Liver (tissue), 9 donors: ENCODE measurements around the gene STARD9. TPM values are rescaled to one million over a fixed set of nuclear protein-coding genes. Genes with fewer than 3 reads are reported as not detected.

Experiments
- DNase-seq: peaks from one replicate; pipeline ENCODE4 v3.0.0-alpha.2; 2017; ENCODE audit warnings: low spot score
- H3K27ac ChIP-seq, 2 donors: one replicate each; pipeline ENCODE4 v1.7.0; 2013; ENCODE audit warnings: inconsistent platforms in 2 of 2, low read length in 2 of 2, control low read depth in 1 of 2, low read depth in 1 of 2, mild to moderate bottlenecking in 1 of 2
- H3K27me3 ChIP-seq, 4 donors: one replicate each; pipeline versions ENCODE4 v1.6.1 to v1.7.0; 2013; ENCODE audit warnings: low read length in 3 of 4, inconsistent platforms in 1 of 4, mild to moderate bottlenecking in 1 of 4, moderate library complexity in 1 of 4; ENCODE audit not compliant: control insufficient read depth in 4 of 4, insufficient read depth in 4 of 4
- H3K36me3 ChIP-seq, 4 donors: one replicate each; pipeline versions ENCODE4 v1.6.1 to v1.7.0; 2013; ENCODE audit warnings: low read length in 3 of 4, mild to moderate bottlenecking in 3 of 4, low read depth in 1 of 4, moderate library complexity in 1 of 4; ENCODE audit not compliant: control insufficient read depth in 4 of 4, insufficient read depth in 3 of 4
- H3K4me1 ChIP-seq, 4 donors: one replicate each; pipeline versions ENCODE4 v1.6.1 to v1.7.0; 2013; ENCODE audit warnings: low read length in 3 of 4, mild to moderate bottlenecking in 3 of 4, moderate library complexity in 1 of 4; ENCODE audit not compliant: control insufficient read depth in 4 of 4, insufficient read depth in 4 of 4
- H3K4me3 ChIP-seq, 3 donors: one replicate each; pipeline versions ENCODE4 v1.6.1 to v1.7.0; 2013; ENCODE audit warnings: low read length in 3 of 3, control low read depth in 1 of 3, low read depth in 1 of 3, mild to moderate bottlenecking in 1 of 3
- H3K9ac ChIP-seq, 2 donors: one replicate each; pipeline ENCODE4 v1.7.0; 2013; ENCODE audit warnings: low read length in 2 of 2, mild to moderate bottlenecking in 2 of 2, moderate library complexity in 2 of 2, control low read depth in 1 of 2, low read depth in 1 of 2
- H3K9me3 ChIP-seq, 4 donors: one replicate each; pipeline versions ENCODE4 v1.6.1 to v1.7.0; 2013; ENCODE audit warnings: low read length in 3 of 4; ENCODE audit not compliant: control insufficient read depth in 4 of 4
- ATF3 ChIP-seq: IDR thresholded peaks from 2 replicates; pipeline ENCODE4 v1.6.1; 2016; ENCODE audit warnings: antibody characterized with exemption
- CTCF ChIP-seq: fragments of 150-350 bp; IDR thresholded peaks from 2 replicates; pipeline ENCODE4 v1.5.1; 2017; ENCODE audit warnings: improper control_type of control experiment, low read depth, low read length; ENCODE audit not compliant: missing input control
- EGR1 ChIP-seq, 2 donors: IDR thresholded peaks; 2 replicates each; pipeline ENCODE4 v1.6.1; 2016 to 2018; ENCODE audit warnings: antibody characterized with exemption in 2 of 2, low read depth in 2 of 2
- FOXA1 ChIP-seq: IDR thresholded peaks from 2 replicates; pipeline ENCODE4 v1.6.1; 2016; ENCODE audit warnings: antibody characterized with exemption
- FOXA2 ChIP-seq: IDR thresholded peaks from 2 replicates; pipeline ENCODE4 v1.6.1; 2016; ENCODE audit warnings: antibody characterized with exemption
- GABPA ChIP-seq, 2 donors: IDR thresholded peaks in 1 of 2; conservative IDR thresholded peaks in 1 of 2; 2 replicates each; pipeline ENCODE4 v1.6.1; 2016; ENCODE audit warnings: antibody characterized with exemption in 2 of 2, mild to moderate bottlenecking in 1 of 2, moderate library complexity in 1 of 2
- HNF4A ChIP-seq, 2 donors: conservative IDR thresholded peaks; 2 replicates each; pipeline ENCODE4 v1.6.1; 2016; ENCODE audit warnings: antibody characterized with exemption in 2 of 2, mild to moderate bottlenecking in 2 of 2
- HNF4G ChIP-seq: IDR thresholded peaks from 2 replicates; pipeline ENCODE4 v1.6.1; 2016; ENCODE audit warnings: antibody characterized with exemption
- JUND ChIP-seq, 2 donors: IDR thresholded peaks; 2 replicates each; pipeline ENCODE4 v1.6.1; 2016; ENCODE audit warnings: antibody characterized with exemption in 2 of 2
- MAX ChIP-seq: IDR thresholded peaks from 2 replicates; pipeline ENCODE4 v1.6.1; 2016; ENCODE audit warnings: antibody characterized with exemption
- NR2F2 ChIP-seq: IDR thresholded peaks from 2 replicates; pipeline ENCODE4 v1.6.1; 2016; ENCODE audit warnings: antibody characterized with exemption
- RAD21 ChIP-seq, 2 donors: IDR thresholded peaks; 2 replicates each; pipeline ENCODE4 v1.6.1; 2016; ENCODE audit warnings: antibody characterized with exemption in 2 of 2, mild to moderate bottlenecking in 2 of 2
- REST ChIP-seq: IDR thresholded peaks from 2 replicates; pipeline ENCODE4 v1.6.1; 2016; ENCODE audit warnings: antibody characterized with exemption, mild to moderate bottlenecking
- RXRA ChIP-seq, 2 donors: IDR thresholded peaks; 2 replicates each; pipeline ENCODE4 v1.6.1; 2017 to 2018; ENCODE audit warnings: antibody characterized with exemption in 2 of 2, mild to moderate bottlenecking in 1 of 2
- SP1 ChIP-seq: IDR thresholded peaks from 2 replicates; pipeline ENCODE4 v1.6.1; 2018; ENCODE audit warnings: antibody characterized with exemption, mild to moderate bottlenecking
- TAF1 ChIP-seq: conservative IDR thresholded peaks from 2 replicates; pipeline ENCODE4 v1.6.1; 2016; ENCODE audit warnings: antibody characterized with exemption, mild to moderate bottlenecking
- YY1 ChIP-seq: IDR thresholded peaks from 2 replicates; pipeline ENCODE4 v1.6.1; 2016; ENCODE audit warnings: antibody characterized with exemption, mild to moderate bottlenecking
- ZBTB33 ChIP-seq: IDR thresholded peaks from 2 replicates; pipeline ENCODE4 v1.6.1; 2016; ENCODE audit warnings: antibody characterized with exemption
- WGBS: extraction: QIAGEN DNeasy Blood & Tissue Kit; methylation state at CpG from one replicate; pipeline ENCODE4 v1.1.7; 2013; 5-methylcytosine and 5-hydroxymethylcytosine counted together
- polyA plus RNA-seq, 2 donors: library from polyadenylated mRNA; stranded (reverse) in 1 of 2; unstranded in 1 of 2; fragments of 200-250 nt in 1 of 2; fragments of >200 nt in 1 of 2; fragmentation: Nextera tagmentation in 1 of 2; extraction: Ambion mirVana in 1 of 2; gene quantifications; one replicate each; pipeline versions ENCODE4 v1.2.1 to v1.2.3, GENCODE V29; 2013 to 2015
- total RNA-seq, 2 donors: library from RNA; depleted of rRNA; stranded (reverse); fragments of >200 nt; gene quantifications; one replicate each; pipeline ENCODE4 v1.2.3, GENCODE V29; 2014
- donor health status: healthy.
- donor health status: healthy.
- donor health status: healthy.
- donor health status: healthy.
- donor health status: healthy.

The STARD9 gene
- total and polyA plus RNA-seq, 4 donors, result 0.26 to 3.9 (median 0.54) TPM

- DNase-seq, result no peak
- no peak overlapping the region for H3K4me3 ChIP-seq
- H3K27me3 ChIP-seq, result no peaks in the 10 kb centered on the region
- H3K36me3 ChIP-seq, result peaks cover 12 to 94% (median 65%) of the 10 kb centered on the region in 4 donors
- no peak overlapping the region for H3K27ac ChIP-seq
- no peaks in the 10 kb centered on the region for H3K4me1 ChIP-seq
- WGBS, result 91% methylated on average over 13 of the region's 13 CpGs
- no peaks in the 10 kb centered on the region for H3K9me3 ChIP-seq
- TF ChIP-seq GABPA (IDR thresholded peaks at IDR 0.05 in 1 of 2, conservative IDR thresholded peaks at IDR 0.05 in 1 of 2) (no peak), RXRA (IDR thresholded peaks at IDR 0.05) (no peak), TAF1 (no peak), EGR1 (IDR thresholded peaks at IDR 0.05; ENCODE audit: low read depth in 2 of 2) (no peak), RAD21 (IDR thresholded peaks at IDR 0.05) (no peak), NR2F2 (no peak), YY1 (no peak), CTCF (no peak), ZBTB33 (no peak), JUND (IDR thresholded peaks at IDR 0.05) (no peak), SP1 (no peak), FOXA1 (no peak), FOXA2 (no peak), HNF4G (no peak), HNF4A (conservative IDR thresholded peaks at IDR 0.05) (no peak), ATF3 (no peak), REST (no peak), MAX (no peak)
- no peak overlapping the region for H3K9ac ChIP-seq
Observed at GRCh38 chr15:42727750-42728381, 152.5 kb downstream of the STARD9 start.
